Lung (tissue), 12 donors: ENCODE data around the gene MLLT1. TPM values are rescaled to one million over a fixed set of nuclear protein-coding genes. Genes with fewer than 3 reads are reported as not detected.

Source experiments
- ATAC-seq: fragments of 200-7000 bp; cut with Tn5 transposase; one replicate; pipeline ENCODE4 v1.9.1; 2020; ENCODE audit warnings: moderate number of reproducible peaks; ENCODE audit not compliant: insufficient read depth, low FRiP score
- DNase-seq, 3 donors: peaks; one replicate each; pipeline ENCODE4 v3.0.0-alpha.2; 2013 to 2017
- H3K27ac ChIP-seq, 2 donors: one replicate each; pipeline ENCODE4 v1.5.1; 2013; ENCODE audit warnings: mild to moderate bottlenecking in 2 of 2, moderate library complexity in 2 of 2, control low read depth in 1 of 2, inconsistent platforms in 1 of 2, low read depth in 1 of 2, low read length in 1 of 2
- H3K27me3 ChIP-seq, 3 donors: one replicate each; pipeline ENCODE4 v1.5.1; 2013; ENCODE audit warnings: low read length in 2 of 3; ENCODE audit not compliant: control insufficient read depth in 3 of 3, insufficient read depth in 3 of 3
- H3K36me3 ChIP-seq, 4 donors: one replicate each; pipeline ENCODE4 v1.5.1; 2013; ENCODE audit warnings: low read length in 4 of 4, mild to moderate bottlenecking in 1 of 4, moderate library complexity in 1 of 4; ENCODE audit not compliant: control insufficient read depth in 4 of 4, insufficient read depth in 4 of 4
- H3K4me1 ChIP-seq, 5 donors: one replicate each; pipeline ENCODE4 v1.5.1; 2013; ENCODE audit warnings: low read length in 5 of 5, mild to moderate bottlenecking in 2 of 5, moderate library complexity in 1 of 5; ENCODE audit not compliant: control insufficient read depth in 5 of 5, insufficient read depth in 5 of 5
- H3K4me3 ChIP-seq: one replicate; pipeline ENCODE4 v1.5.1; 2013; ENCODE audit warnings: mild to moderate bottlenecking, control low read depth, moderate library complexity
- H3K9ac ChIP-seq, 2 donors: one replicate each; pipeline ENCODE4 v1.5.1; 2013; ENCODE audit warnings: low read length in 2 of 2, control low read depth in 1 of 2; ENCODE audit not compliant: insufficient read depth in 1 of 2
- H3K9me3 ChIP-seq, 4 donors: one replicate each; pipeline ENCODE4 v1.5.1; 2013; ENCODE audit warnings: low read length in 3 of 4, mild to moderate bottlenecking in 1 of 4, moderate library complexity in 1 of 4; ENCODE audit not compliant: control insufficient read depth in 4 of 4, insufficient read depth in 3 of 4
- WGBS, 2 donors: extraction: QIAGEN DNeasy Blood & Tissue Kit; methylation state at CpG; one replicate each; pipeline ENCODE4 v1.1.7; 2013; 5-methylcytosine and 5-hydroxymethylcytosine counted together
- polyA plus RNA-seq, 2 donors: library from polyadenylated mRNA; stranded (reverse); fragments of 200-250 nt; gene quantifications; one replicate each; pipeline ENCODE4 v1.2.1, GENCODE V29; 2013
- total RNA-seq, 2 donors: library from RNA; depleted of rRNA in 1 of 2; stranded (reverse); fragments of >200 nt in 1 of 2; gene quantifications; one replicate each; pipeline ENCODE4 v1.2.1, GENCODE V29; 2014 to 2021
- TF ChIP-seq, protein P1 (sequence below): IDR thresholded peaks from 2 replicates; pipeline ENCODE4 v1.5.1; 2012; ENCODE audit warnings: mild to moderate bottlenecking; ENCODE audit errors: control extremely low read depth, extremely low read depth
- donor health status: control.
- donor health status: control.
- donor health status: Bipolar disorder and iron deficiency.
- donor health status: healthy.
- donor health status: DM: yes; HTN: yes; CAD: no.

Gene MLLT1
- total and polyA plus RNA-seq, 4 donors, result 24.8 to 120 (median 36.2) TPM

DNA sequence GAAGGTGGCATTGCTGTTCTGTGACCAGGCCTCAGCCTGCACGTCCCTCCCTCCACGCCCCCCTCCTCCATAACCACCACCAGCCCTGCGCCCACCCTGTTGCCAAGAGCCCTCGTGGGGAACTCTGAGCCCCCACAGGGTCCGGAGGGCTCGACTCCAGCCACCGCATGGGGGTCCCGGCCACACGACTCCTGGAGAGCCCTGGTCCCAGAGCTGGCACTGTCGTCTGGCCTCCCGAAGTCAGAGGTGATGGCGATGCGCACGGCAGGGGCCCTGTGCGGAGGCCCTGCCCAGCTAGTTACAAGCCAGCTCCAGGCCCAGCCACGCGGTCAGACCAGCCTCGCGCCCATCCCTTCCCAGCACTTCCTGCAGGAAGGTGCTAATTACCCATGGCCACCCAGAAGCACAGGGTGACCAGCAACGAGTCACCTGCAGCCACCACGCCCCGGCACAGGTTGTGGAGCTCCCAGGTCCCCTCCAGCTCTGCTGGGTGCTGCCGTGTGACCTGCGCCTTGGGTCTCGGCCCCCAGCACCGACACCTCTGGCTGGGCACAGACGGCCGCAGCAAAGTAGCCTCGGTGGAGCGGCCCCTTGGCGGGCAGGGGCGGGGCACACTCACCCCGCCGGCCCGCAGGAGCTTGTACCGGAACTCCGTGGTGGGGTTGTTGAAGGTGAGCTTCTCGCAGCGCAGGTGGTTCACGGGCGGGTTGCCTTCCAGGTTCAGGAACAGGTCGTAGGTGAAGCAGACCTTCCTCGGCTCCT, 49.6 kb downstream of the MLLT1 start:
- ATAC-seq (no peak), DNase-seq (no peak)
- 92 to 96% methylated on average over 33 to 43 of the region's 43 CpGs for WGBS, 2 donors
- H3K4me3 ChIP-seq, result no peak overlapping the region
- TF ChIP-seq, protein P1, sequence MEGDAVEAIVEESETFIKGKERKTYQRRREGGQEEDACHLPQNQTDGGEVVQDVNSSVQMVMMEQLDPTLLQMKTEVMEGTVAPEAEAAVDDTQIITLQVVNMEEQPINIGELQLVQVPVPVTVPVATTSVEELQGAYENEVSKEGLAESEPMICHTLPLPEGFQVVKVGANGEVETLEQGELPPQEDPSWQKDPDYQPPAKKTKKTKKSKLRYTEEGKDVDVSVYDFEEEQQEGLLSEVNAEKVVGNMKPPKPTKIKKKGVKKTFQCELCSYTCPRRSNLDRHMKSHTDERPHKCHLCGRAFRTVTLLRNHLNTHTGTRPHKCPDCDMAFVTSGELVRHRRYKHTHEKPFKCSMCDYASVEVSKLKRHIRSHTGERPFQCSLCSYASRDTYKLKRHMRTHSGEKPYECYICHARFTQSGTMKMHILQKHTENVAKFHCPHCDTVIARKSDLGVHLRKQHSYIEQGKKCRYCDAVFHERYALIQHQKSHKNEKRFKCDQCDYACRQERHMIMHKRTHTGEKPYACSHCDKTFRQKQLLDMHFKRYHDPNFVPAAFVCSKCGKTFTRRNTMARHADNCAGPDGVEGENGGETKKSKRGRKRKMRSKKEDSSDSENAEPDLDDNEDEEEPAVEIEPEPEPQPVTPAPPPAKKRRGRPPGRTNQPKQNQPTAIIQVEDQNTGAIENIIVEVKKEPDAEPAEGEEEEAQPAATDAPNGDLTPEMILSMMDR, result no peak
- peaks cover 4 to 42% (median 28%) of the 10 kb centered on the region in 5 donors for H3K4me1 ChIP-seq
- peaks cover 0 to 2% (median 0%) of the 10 kb centered on the region in 4 donors for H3K9me3 ChIP-seq
- no peaks in the 10 kb centered on the region for H3K27me3 ChIP-seq
- H3K9ac ChIP-seq, result no peak overlapping the region
- H3K36me3 ChIP-seq, result peaks cover 0 to 33% (median 8%) of the 10 kb centered on the region in 4 donors
- H3K27ac ChIP-seq, result peak overlapping the region in 1 of 2 donors; percentile 56

DNA sequence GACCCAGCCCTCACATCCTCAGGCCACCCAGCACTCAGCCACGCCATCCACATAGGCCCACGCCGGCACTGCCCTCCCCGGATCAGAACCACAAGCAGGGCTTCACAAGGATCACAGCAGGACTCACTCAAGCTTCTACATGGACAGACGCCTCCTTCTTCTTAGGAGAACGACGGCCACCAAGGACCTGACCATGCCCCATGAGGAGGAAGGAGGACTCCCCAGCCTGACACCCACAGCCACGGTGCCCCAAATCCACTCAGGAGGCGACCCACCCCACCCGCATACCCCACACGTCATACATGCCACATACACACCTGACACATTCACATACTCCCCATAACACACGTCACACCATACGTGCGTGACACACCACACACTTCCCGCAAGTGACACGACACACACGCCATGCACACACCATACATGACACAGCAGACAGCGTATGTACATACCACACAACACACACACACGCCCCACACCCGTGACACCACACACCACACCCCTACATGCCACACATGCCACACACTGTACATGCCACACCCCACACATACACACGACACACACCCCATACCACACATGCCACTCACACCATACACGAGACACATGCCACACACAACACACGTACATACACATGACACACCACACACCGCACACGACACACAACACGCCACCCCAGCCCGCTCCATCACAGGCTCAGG, 50.4 kb downstream of the MLLT1 start:
- TF ChIP-seq, protein P1, result no peak
- no peak for DNase-seq
- Histone ChIP-seq H3K27ac (peak overlapping the region in 1 of 2 donors; percentile 56), H3K36me3 (peaks cover 0 to 36% (median 10%) of the 10 kb centered on the region in 4 donors), H3K27me3 (no peaks in the 10 kb centered on the region), H3K9me3 (peaks cover 0 to 2% (median 0%) of the 10 kb centered on the region in 4 donors), H3K4me1 (peaks cover 4 to 37% (median 20%) of the 10 kb centered on the region in 5 donors), H3K9ac (no peak overlapping the region), H3K4me3 (no peak overlapping the region)
- 90 to 93% methylated on average over 27 of the region's 27 CpGs for WGBS, 2 donors
- ATAC-seq, result no peak

DNA sequence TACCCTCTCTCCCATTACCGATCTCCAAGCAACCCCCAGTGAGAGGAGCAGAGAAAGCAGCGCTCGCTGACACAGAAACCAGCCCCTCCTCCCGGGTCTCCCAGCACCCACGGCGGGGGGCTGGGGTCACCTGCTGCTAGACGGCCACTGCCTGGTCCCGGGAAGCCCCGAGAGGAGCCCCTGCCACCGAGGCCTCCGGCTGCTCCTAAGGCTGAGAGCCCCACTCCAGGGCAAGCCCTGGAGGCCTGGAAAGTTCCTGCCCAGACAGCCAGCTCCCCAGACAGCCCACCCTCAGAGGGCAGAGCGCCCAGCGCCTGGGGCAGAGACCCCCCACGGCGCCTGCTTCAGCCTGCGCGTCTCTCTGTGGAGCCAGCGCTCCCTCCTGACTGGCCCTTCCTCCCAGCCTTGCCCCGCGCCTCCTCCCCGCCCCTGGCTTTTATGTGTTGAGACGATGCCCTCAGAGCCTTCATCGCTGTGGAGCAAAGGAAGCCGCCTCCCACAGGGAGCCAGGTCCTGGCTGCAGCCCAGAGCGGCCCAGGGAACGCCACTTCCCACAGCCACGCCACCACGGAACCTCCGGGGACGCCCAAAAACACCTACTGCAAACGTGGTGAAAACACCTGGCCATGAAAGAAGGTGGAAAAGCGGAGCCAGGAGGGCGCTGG, 51.1 kb downstream of the MLLT1 start:
- no peak overlapping the region for H3K9ac ChIP-seq
- peaks cover under 1 to 31% (median 13%) of the 10 kb centered on the region in 5 donors for H3K4me1 ChIP-seq
- H3K36me3 ChIP-seq, result peaks cover 0 to 41% (median 13%) of the 10 kb centered on the region in 4 donors
- no peak overlapping the region for H3K4me3 ChIP-seq
- DNase-seq (peak in 1 of 3 donors; percentile 33), ATAC-seq (no peak)
- 72 to 83% methylated on average over 30 to 33 of the region's 33 CpGs for WGBS, 2 donors
- TF ChIP-seq, protein P1, result no peak
- H3K27ac ChIP-seq, result peak overlapping the region in 1 of 2 donors; percentile 56
- peaks cover 0 to 2% (median 0%) of the 10 kb centered on the region in 4 donors for H3K9me3 ChIP-seq
- no peaks in the 10 kb centered on the region for H3K27me3 ChIP-seq
